Stimulated activated CD4-positive, alpha-beta T cell treated with anti-CD3 and anti-CD28 coated beads, Interleukin-1b, Interleukin-23, amount 100 ng/mL, for 48 hours (primary cell): ENCODE results near the gene PDE4D.
"Not testable (repeated sequence)": the region's sequence is repeated elsewhere in the genome, so short reads cannot be mapped to it uniquely, and the experiment has no call there.

Experiments used
- DNase-seq: peaks from one replicate; pipeline ENCODE4 v3.0.0-alpha.2; 2020

The PDE4D gene

GRCh38 chr5:59458966-59459729 lies 434.4 kb downstream of the PDE4D start:
- DNase-seq: no peak

GRCh38 chr5:59458321-59458720 lies 435.2 kb downstream of the PDE4D start:
- DNase-seq: no peak

GRCh38 chr5:59449905-59450644 lies 443.5 kb downstream of the PDE4D start:
- DNase-seq: no peak

GRCh38 chr5:59446356-59446755 lies 447.2 kb downstream of the PDE4D start:
- DNase-seq: no peak

GRCh38 chr5:59445741-59446140 lies 447.8 kb downstream of the PDE4D start:
- no peak for DNase-seq

- no peak for DNase-seq
These were observed 454.2 kb downstream of the PDE4D start for GRCh38 chr5:59439303-59439702.

- no peak for DNase-seq
These were observed 456.4 kb downstream of the PDE4D start for GRCh38 chr5:59437176-59437575.

- no peak for DNase-seq
These were observed 457.0 kb downstream of the PDE4D start for GRCh38 chr5:59436364-59437148.

GRCh38 chr5:59433174-59433573 lies 460.4 kb downstream of the PDE4D start:
- DNase-seq: no peak

- no peak for DNase-seq
These were observed 463.4 kb downstream of the PDE4D start for GRCh38 chr5:59430066-59430685.

- DNase-seq: no peak
These were observed 465.1 kb downstream of the PDE4D start for GRCh38 chr5:59428391-59428790.

GRCh38 chr5:59424515-59424914 lies 469.0 kb downstream of the PDE4D start:
- DNase-seq: no peak

- DNase-seq: no peak
These were observed 470.5 kb downstream of the PDE4D start for GRCh38 chr5:59423021-59423420.

- DNase-seq: no peak
These were observed 471.3 kb downstream of the PDE4D start for GRCh38 chr5:59421986-59422941.

GRCh38 chr5:59420596-59420995 lies 472.9 kb downstream of the PDE4D start:
- no peak for DNase-seq

- DNase-seq: no peak
These were observed 474.7 kb downstream of the PDE4D start for GRCh38 chr5:59418808-59419207.

GRCh38 chr5:59416451-59416850 lies 477.1 kb downstream of the PDE4D start:
- DNase-seq: no peak

- DNase-seq: no peak
These were observed 477.5 kb downstream of the PDE4D start for GRCh38 chr5:59416026-59416425.

- no peak for DNase-seq
These were observed 481.1 kb downstream of the PDE4D start for GRCh38 chr5:59412428-59412827.

- not testable (repeated sequence) for DNase-seq
These were observed 484.5 kb downstream of the PDE4D start for GRCh38 chr5:59408997-59409396.

- no peak for DNase-seq
These were observed 485.6 kb downstream of the PDE4D start for GRCh38 chr5:59407967-59408366.

GRCh38 chr5:59401637-59402036 lies 491.9 kb downstream of the PDE4D start:
- no peak for DNase-seq
